HuH-7.5 (cell line): Measurements from ENCODE around the gene KIAA1755.

Experiments used
- DNase-seq: peaks from one replicate; pipeline ENCODE4 v3.0.0; 2011; ENCODE audit warnings: low spot score

Gene KIAA1755

GRCh38 chr20:38181971-38182370, 78.6 kb downstream of the KIAA1755 start:
- no peak for DNase-seq

GRCh38 chr20:38181207-38181801, 79.2 kb downstream of the KIAA1755 start:
- DNase-seq, result no peak

- DNase-seq, result no peak
Measured at GRCh38 chr20:38180781-38181180, 79.8 kb downstream of the KIAA1755 start.

- no peak for DNase-seq
Measured at GRCh38 chr20:38179846-38180245, 80.7 kb downstream of the KIAA1755 start.

- DNase-seq, result no peak
Measured at GRCh38 chr20:38178581-38178980, 82.0 kb downstream of the KIAA1755 start.

GRCh38 chr20:38178065-38178491, 82.5 kb downstream of the KIAA1755 start:
- DNase-seq, result no peak

- DNase-seq, result no peak
Measured at GRCh38 chr20:38177201-38177600, 83.3 kb downstream of the KIAA1755 start.

GRCh38 chr20:38175304-38176180, 85.0 kb downstream of the KIAA1755 start:
- DNase-seq, result no peak

GRCh38 chr20:38173237-38174156, 87.0 kb downstream of the KIAA1755 start:
- DNase-seq, result peak; percentile 36

- DNase-seq, result no peak
Measured at GRCh38 chr20:38172408-38172807, 88.1 kb downstream of the KIAA1755 start.

GRCh38 chr20:38171675-38172043, 88.9 kb downstream of the KIAA1755 start:
- DNase-seq, result no peak

- no peak for DNase-seq
Measured at GRCh38 chr20:38170826-38171674, 89.5 kb downstream of the KIAA1755 start.

GRCh38 chr20:38170219-38170825, 90.2 kb downstream of the KIAA1755 start:
- DNase-seq, result no peak

GRCh38 chr20:38169636-38170193, 90.8 kb downstream of the KIAA1755 start:
- no peak for DNase-seq

GRCh38 chr20:38168791-38169589, 91.5 kb downstream of the KIAA1755 start:
- DNase-seq, result no peak

GRCh38 chr20:38167851-38168760, 92.4 kb downstream of the KIAA1755 start:
- DNase-seq, result peak; percentile 40

- DNase-seq, result no peak
Measured at GRCh38 chr20:38167328-38167850, 93.1 kb downstream of the KIAA1755 start.

- DNase-seq, result no peak
Measured at GRCh38 chr20:38166703-38167233, 93.8 kb downstream of the KIAA1755 start.
